CD4-positive, alpha-beta T cell (primary cell): ENCODE data around the gene ESCO1. TPM values are rescaled to one million over a fixed set of nuclear protein-coding genes. Genes with fewer than 3 reads are reported as not detected.

ENCODE experiments used
- ATAC-seq: fragments of 200-7000 bp; cut with Tn5 transposase; one replicate; pipeline ENCODE4 v1.10.0; 2022; ENCODE audit warnings: mild to moderate bottlenecking; ENCODE audit not compliant: poor library complexity
- CTCF ChIA-PET: fragments of 350-600 bp; sonication (Branson Sonifier 250); formaldehyde crosslinking; loops from one replicate; lab custom pipeline; 2021; ENCODE audit warnings: antibody characterized with exemption, inconsistent platforms; lab: Charles Lee
- POLR2A ChIA-PET: fragments of 350-600 bp; sonication (Branson Sonifier 250); formaldehyde crosslinking; loops from one replicate; lab custom pipeline; 2021; ENCODE audit warnings: antibody characterized with exemption, inconsistent platforms; lab: Charles Lee
- DNase-seq, 14 experiments: peaks; one replicate each; pipeline ENCODE4 v3.0.0-alpha.2; 2013 to 2020; ENCODE audit warnings: mixed read lengths in 2 of 14
- H3K27ac ChIP-seq, 2 donors: one replicate each; pipeline versions ENCODE4 v1.5.1 to v1.7.0; 2013; ENCODE audit warnings: low read length in 2 of 2, low read depth in 1 of 2, mild to moderate bottlenecking in 1 of 2
- H3K27me3 ChIP-seq, 2 experiments: 1 replicate in 1 of 2; 2 replicates in 1 of 2; pipeline versions ENCODE4 v1.6.1 to v1.7.0; 2013; ENCODE audit warnings: low read length in 2 of 2, control low read depth in 1 of 2, mild to moderate bottlenecking in 1 of 2, moderate library complexity in 1 of 2; ENCODE audit not compliant: insufficient read depth in 2 of 2, control insufficient read depth in 1 of 2
- H3K36me3 ChIP-seq: one replicate; pipeline ENCODE4 v1.6.1; 2013; ENCODE audit warnings: low read length, control low read depth; ENCODE audit not compliant: insufficient read depth
- H3K4me1 ChIP-seq: one replicate; pipeline ENCODE4 v1.6.1; 2013; ENCODE audit warnings: low read length, control low read depth; ENCODE audit not compliant: insufficient read depth
- H3K4me3 ChIP-seq: one replicate; pipeline ENCODE4 v1.5.1; 2013; ENCODE audit warnings: mild to moderate bottlenecking, low read length, moderate library complexity
- H3K9me3 ChIP-seq, 2 experiments: 1 replicate in 1 of 2; 2 replicates in 1 of 2; pipeline versions ENCODE4 v1.6.1 to v1.7.0; 2013; ENCODE audit warnings: low read length in 2 of 2, mild to moderate bottlenecking in 2 of 2, control low read depth in 1 of 2, moderate library complexity in 1 of 2; ENCODE audit not compliant: control insufficient read depth in 1 of 2, insufficient read depth in 1 of 2
- H3K27ac Mint-ChIP-seq: one replicate; pipeline ENCODE4 v1.8.0; 2020; ENCODE audit warnings: mixed read lengths
- H3K27me3 Mint-ChIP-seq: one replicate; pipeline ENCODE4 v1.8.0; 2021; ENCODE audit warnings: mixed read lengths
- H3K36me3 Mint-ChIP-seq: one replicate; pipeline ENCODE4 v1.8.0; 2021; ENCODE audit warnings: low read depth, mixed read lengths
- H3K4me1 Mint-ChIP-seq: one replicate; pipeline ENCODE4 v1.8.0; 2021; ENCODE audit warnings: low read depth, mixed read lengths
- H3K4me3 Mint-ChIP-seq: one replicate; pipeline ENCODE4 v1.8.0; 2020; ENCODE audit warnings: mild to moderate bottlenecking, mixed read lengths
- H3K9me3 Mint-ChIP-seq: one replicate; pipeline ENCODE4 v1.8.0; 2020; ENCODE audit warnings: mixed read lengths
- CTCF ChIP-seq: fragments of 200-600 bp; IDR thresholded peaks from one replicate; pipeline ENCODE4 v1.8.0; 2022; ENCODE audit warnings: antibody characterized with exemption, mild to moderate bottlenecking
- intact Hi-C, 2 experiments: fragments of 100-400 bp; cut with DNase I in 1 of 2; cut with micrococcal nuclease in 1 of 2; formaldehyde crosslinking; loops; one replicate each; pipeline versions ENCODE4 v1.15.1 to v1.9.0; 2023 to 2025; cut with DNase I, micrococcal nuclease
- total RNA-seq, 174 experiments: library from RNA in 2 of 174; stranded (reverse) in 2 of 174; gene quantifications; one replicate each; pipeline ENCODE4 v1.2.3 and lab custom pipeline; 2021 to 2026

Gene ESCO1
- total RNA-seq, 2 experiments from 2014 or later: 31.7 to 32.8 TPM

GRCh38 chr18:21509062-21509461 lies 91.4 kb downstream of the ESCO1 start:
- Histone ChIP-seq H3K27ac (no peak overlapping the region), H3K4me3 (no peak overlapping the region), H3K4me1 (no peaks in the 10 kb centered on the region), H3K36me3 (peaks cover 7% of the 10 kb centered on the region), H3K9me3 (no peaks in the 10 kb centered on the region), H3K27me3 (no peaks in the 10 kb centered on the region)
- ATAC-seq (no peak), DNase-seq (no peak)
- no peak for TF ChIP-seq CTCF
- Mint-ChIP-seq H3K36me3 (peaks cover 12% of the 10 kb centered on the region), H3K9me3 (peaks cover 4% of the 10 kb centered on the region), H3K4me3 (no peak overlapping the region), H3K4me1 (no peaks in the 10 kb centered on the region), H3K27me3 (no peaks in the 10 kb centered on the region), H3K27ac (no peak overlapping the region)
- ChIA-PET POLR2A (no interaction called here), CTCF (no interaction called here)
- intact Hi-C loops: no loop called here

- TF ChIP-seq CTCF: no peak
- no peaks in the 10 kb centered on the region for H3K27me3 Mint-ChIP-seq
- no peak overlapping the region for H3K27ac Mint-ChIP-seq
- H3K4me1 Mint-ChIP-seq: no peaks in the 10 kb centered on the region
- ChIA-PET CTCF (no interaction called here), POLR2A (no interaction called here)
- H3K36me3 Mint-ChIP-seq: peaks cover 3% of the 10 kb centered on the region
- Histone ChIP-seq H3K36me3 (peaks cover under 1% of the 10 kb centered on the region), H3K27ac (no peak overlapping the region), H3K4me1 (no peaks in the 10 kb centered on the region), H3K4me3 (no peak overlapping the region), H3K9me3 (no peaks in the 10 kb centered on the region), H3K27me3 (no peaks in the 10 kb centered on the region)
- DNase-seq (no peak), ATAC-seq (no peak)
- H3K9me3 Mint-ChIP-seq: peaks cover 4% of the 10 kb centered on the region
- intact Hi-C loops: no loop called here
- no peak overlapping the region for H3K4me3 Mint-ChIP-seq
Observed at GRCh38 chr18:21507913-21508701, 92.4 kb downstream of the ESCO1 start.

GRCh38 chr18:21502661-21503060 lies 97.8 kb downstream of the ESCO1 start:
- intact Hi-C loops: no loop called here
- Histone ChIP-seq H3K36me3 (no peaks in the 10 kb centered on the region), H3K4me3 (no peak overlapping the region), H3K4me1 (no peaks in the 10 kb centered on the region), H3K27ac (no peak overlapping the region), H3K27me3 (no peaks in the 10 kb centered on the region), H3K9me3 (peaks cover 0 to 3% of the 10 kb centered on the region in 2 experiments)
- no peak for TF ChIP-seq CTCF
- Mint-ChIP-seq H3K36me3 (no peaks in the 10 kb centered on the region), H3K27me3 (no peaks in the 10 kb centered on the region), H3K4me1 (no peaks in the 10 kb centered on the region), H3K27ac (no peak overlapping the region), H3K4me3 (no peak overlapping the region), H3K9me3 (no peaks in the 10 kb centered on the region)
- no peak for DNase-seq
- ATAC-seq: no peak
- CTCF ChIA-PET: no interaction called here
- POLR2A ChIA-PET: no interaction called here
